HG02571 (cell line): ENCODE measurements around the gene PAPLN.

Experiments
- ATAC-seq: cut with Tn5 transposase; IDR thresholded peaks from one replicate; pipeline ENCODE4 v1.9.1; 2021; ENCODE audit warnings: mild to moderate bottlenecking, moderate library complexity; ENCODE audit not compliant: unreplicated experiment

Gene PAPLN

DNA sequence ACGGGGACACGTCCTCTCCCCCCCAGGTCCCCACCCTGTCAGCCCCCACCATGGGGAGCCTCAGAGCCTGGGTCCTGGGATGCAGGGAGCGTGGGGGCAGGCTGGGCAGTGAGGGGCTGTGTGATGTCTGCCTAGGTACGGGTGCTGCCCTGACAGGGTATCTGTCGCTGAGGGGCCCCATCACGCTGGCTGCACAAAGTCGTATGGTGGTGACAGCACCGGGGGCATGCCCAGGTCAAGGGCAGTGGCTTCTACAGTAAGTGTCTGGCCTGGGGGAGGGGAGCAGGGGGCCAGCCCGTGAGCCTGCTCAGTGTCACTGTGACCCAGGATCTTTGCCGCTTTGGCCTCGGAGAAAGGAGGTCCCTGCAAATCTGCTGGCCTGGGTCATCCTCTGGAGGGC, 23.3 kb downstream of the PAPLN start:
- no peak for ATAC-seq

DNA sequence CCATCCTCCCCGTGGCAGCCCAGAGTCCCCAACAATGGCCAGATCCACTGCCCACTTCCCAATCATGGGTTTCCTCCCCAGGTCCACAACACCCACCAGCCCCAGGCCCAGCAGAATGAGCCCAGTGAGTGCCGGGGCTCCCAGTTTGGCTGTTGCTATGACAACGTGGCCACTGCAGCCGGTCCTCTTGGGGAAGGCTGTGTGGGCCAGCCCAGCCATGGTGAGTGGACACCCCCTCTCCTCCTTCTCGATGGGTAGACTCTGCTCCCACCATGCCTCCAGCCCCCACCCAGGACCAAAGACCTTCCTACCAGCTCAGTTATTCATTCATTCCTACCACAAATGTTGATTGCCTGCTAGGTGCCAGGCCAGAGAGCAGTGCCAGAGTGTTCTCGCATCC, 23.8 kb downstream of the PAPLN start:
- ATAC-seq = no peak

DNA sequence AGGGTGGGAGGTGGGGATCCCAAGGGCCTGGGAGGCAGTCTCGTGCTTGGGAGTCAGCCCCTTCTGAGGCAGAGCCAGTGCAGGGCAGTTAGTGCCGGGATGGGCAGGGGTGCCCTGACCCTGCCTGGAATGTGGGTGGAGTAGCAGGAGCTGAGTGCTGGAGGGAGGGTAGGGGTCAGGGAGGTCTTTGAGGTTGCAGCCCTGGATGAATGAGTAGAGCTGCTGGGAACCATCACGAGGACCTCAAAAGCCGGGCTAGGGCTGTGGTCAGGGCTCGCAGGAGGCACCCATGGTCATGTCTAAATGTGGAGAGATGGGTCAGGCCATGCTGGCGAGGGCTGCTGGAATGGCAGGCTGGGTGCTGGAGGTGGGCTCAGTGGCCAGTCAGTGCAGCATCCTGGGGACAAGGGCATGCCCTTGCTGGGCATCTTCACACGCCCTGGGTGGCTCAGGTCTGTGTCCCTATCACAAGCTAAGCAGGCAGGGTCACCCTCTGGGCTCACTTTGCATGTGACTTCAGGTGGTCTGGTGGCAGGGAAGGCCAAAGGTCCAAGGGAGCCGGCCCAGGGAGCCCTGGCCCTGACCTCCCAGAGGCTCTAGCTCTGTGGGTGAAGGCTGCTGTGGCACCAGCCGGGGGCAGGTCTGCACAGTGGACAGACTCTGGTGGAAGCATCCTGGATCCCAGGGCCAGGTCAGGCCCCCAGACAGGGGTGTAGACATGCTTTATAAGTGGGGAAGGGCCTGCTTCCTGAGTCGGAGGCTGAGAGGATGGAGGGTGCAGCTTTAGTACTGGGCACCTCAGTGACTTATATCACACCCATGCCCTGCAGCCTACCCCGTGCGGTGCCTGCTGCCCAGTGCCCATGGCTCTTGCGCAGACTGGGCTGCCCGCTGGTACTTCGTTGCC, 24.5 kb downstream of the PAPLN start:
- ATAC-seq = no peak

DNA sequence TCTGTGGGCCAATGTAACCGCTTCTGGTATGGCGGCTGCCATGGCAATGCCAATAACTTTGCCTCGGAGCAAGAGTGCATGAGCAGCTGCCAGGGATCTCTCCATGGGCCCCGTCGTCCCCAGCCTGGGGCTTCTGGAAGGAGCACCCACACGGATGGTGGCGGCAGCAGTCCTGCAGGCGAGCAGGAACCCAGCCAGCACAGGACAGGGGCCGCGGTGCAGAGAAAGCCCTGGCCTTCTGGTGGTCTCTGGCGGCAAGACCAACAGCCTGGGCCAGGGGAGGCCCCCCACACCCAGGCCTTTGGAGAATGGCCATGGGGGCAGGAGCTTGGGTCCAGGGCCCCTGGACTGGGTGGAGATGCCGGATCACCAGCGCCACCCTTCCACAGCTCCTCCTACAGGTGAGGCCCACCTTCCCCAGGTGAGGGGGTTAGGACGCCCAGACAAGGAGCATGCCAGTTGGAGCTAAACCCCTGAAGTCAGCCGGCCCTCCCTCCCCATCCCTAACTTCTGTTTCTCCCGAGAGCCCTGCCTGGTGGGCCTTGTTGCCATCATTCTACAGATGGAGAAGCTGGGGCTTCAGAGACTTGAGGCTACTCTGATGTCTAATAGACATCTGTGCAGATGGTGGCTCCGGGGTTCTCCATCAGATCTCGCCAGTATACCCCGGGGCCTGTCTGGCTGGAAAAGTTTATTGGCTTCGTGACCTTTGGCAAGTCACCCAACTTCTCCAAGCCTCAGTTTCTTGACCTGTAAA, 25.3 kb downstream of the PAPLN start:
- ATAC-seq = no peak

DNA sequence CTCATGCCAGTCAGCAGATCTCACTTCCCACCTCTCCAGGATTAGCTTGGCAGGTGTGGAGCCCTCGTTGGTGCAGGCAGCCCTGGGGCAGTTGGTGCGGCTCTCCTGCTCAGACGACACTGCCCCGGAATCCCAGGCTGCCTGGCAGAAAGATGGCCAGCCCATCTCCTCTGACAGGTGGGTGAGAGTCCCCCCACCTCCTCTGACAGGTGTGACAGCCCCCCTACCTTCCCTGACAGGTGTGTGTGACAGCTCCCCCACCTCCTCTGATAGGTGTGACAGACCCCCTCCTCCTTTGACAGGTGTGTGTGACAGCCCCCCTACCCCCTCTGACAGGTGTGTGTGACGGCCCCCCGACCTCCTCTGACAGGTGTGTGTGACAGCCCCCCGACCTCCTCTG, 26.3 kb downstream of the PAPLN start:
- ATAC-seq = no peak

DNA sequence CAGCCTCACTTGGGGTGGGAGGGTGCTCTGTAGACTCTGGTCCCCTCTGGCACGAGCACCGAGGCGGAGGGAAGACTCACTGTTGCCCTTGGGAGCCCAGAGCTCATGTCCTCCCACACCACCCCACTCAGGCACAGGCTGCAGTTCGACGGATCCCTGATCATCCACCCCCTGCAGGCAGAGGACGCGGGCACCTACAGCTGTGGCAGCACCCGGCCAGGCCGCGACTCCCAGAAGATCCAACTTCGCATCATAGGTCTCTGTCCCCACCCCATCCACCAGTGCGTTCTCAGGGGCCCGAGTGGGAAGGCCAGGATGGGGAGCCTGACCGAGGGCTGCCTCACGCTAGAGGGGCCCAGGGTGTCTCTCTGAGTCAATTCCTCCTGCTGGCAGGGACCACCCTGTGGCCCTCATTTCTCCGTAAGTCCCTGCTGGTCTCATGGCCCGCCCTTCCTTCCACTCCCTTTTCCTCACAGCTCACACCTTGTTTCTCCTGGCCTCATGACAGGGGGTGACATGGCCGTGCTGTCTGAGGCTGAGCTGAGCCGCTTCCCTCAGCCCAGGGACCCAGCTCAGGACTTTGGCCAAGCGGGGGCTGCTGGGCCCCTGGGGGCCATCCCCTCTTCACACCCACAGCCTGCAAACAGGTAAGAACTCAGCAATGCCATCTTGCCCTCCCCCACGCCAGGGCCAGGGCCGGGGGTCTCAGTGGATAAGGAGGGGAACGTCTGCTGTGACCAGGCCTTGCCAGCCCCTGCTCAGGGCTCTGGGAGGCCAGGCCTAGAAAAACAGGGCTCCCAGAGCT, 27.0 kb downstream of the PAPLN start:
- no peak for ATAC-seq

DNA sequence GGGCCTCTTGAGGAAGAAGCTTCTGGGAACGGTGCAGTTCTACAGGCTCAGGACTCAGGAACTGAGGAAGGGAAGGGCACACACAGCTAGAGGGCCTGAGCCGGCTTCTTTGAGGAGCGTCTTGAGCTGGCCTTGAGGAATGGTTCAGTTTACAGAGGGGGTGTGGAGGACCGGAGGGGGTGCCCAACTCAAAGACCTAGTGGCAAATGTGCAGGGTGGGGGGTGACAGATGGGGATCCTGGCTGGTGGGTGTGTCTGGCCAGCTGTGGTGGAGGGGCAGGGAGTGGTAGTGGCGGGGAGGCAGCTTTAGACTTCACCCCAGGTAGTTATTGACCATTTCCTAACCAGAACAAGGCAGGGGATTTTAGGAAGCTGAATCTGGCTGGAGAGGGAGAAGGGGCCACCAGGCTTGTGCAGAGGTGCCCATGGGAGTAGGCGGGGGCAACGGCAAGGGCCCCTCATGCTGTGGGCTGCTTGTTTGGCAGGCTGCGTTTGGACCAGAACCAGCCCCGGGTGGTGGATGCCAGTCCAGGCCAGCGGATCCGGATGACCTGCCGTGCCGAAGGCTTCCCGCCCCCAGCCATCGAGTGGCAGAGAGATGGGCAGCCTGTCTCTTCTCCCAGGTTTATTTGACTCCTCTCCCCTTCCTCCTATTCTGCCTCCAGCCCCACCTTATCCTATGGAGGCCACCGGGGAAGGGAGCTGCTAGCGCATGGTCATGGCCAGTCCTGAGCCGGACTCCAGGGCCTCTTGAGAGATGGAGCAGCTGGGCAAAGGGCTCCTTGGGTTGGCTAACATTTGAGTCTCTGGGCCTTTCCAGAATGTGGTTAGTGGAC, 27.8 kb downstream of the PAPLN start:
- ATAC-seq = no peak

DNA sequence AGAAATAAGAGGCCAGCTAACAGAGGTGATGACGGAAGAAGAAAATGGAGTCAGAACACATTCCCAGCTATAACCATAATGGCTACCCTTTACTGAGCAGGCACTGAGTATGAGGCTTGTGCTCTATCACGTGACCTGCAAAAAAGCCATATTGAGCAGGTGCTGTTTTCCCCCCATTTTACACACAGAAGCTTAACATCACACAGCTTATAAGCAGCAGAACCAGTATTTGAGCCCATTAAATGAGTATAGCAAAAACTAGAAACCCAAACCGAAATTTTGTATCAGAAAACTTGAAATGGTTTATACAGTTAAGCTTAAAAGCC, 28.4 kb downstream of the PAPLN start:
- ATAC-seq = no peak

DNA sequence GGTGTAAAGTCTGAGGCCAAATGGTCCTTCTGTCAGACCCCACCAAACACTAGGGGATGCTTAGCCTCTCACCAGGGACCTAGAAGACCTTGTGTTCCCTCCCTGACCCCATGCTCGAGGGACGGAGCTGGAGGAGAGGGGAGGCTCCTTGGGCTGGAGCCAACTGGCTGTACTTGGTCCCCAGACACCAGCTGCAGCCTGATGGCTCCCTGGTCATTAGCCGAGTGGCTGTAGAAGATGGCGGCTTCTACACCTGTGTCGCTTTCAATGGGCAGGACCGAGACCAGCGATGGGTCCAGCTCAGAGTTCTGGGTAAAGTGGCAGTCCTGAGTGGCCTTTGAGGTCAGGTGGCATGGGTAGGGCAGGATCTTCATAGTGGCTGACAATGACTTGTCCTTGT, 29.0 kb downstream of the PAPLN start:
- no peak for ATAC-seq

DNA sequence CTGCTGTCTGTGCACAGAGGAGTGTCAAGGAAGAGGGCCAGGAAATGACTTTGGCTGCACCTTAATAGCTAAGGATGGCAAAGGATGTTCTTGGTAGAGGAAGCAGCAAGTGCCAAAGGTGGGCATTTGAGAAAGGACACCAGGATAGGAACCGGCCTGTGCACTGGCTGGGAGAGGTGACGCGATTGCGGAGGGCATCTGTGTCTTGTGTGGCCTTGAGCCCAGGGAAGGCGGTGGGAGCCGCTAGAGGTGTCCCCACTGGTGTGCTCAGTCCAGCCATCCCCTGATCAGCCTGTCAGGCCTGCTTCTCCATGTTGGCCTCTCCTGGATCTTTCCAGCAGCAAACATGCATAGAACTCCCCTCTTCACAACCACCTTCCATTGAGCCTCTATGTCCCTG, 30.2 kb downstream of the PAPLN start:
- no peak for ATAC-seq

DNA sequence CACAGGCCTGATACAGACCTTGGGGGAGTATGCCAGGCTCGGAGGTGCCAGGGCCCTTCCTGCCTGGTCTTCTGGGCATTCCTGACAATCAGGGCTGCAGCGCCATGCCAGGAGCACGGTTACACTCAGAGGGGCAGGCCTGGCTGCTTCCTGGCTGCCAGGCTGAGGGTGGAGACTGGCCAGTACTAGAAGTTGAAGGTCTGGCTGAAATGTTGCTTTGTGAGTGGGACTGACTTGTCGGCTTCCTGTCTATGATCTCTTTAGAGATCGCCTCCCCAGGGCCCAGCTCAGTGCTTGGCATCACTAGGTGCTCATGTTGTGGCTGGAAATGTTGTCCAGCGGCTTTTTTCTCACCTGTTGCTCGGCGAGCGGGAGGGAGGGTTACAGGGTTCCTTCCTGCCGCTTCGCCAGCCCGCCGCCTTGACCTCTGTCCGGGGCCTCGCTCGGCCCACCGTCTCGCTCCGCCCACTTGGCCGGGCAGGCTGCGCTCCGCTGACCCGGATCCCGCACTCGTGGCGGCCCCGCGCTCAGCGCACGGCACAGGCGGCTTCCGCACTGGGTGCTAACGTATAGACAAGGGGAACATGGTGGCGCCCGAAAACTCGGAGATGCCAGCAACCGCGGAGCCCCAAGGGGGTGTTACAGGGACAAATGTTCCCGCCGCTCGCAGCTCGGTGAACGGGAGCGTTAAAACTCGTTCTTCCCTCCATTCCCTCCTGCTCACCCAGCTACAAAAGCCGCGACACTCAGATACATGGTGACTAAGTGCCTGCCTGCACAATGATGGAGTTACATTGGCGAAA, 32.6 kb downstream of the PAPLN start:
- ATAC-seq = peak; percentile 66

DNA sequence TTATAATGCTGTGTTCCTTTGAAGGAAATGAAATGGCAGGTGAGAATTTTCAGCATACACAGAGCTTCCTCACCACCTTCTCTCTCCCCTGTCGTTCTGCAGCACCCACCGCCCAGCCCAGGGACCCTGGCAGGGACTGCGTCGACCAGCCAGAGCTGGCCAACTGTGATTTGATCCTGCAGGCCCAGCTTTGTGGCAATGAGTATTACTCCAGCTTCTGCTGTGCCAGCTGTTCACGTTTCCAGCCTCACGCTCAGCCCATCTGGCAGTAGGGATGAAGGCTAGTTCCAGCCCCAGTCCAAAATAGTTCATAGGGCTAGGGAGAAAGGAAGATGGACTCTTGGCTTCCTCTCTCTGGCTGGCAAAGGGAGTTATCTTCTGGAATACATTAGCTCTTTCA, 35.1 kb downstream of the PAPLN start:
- no peak for ATAC-seq

DNA sequence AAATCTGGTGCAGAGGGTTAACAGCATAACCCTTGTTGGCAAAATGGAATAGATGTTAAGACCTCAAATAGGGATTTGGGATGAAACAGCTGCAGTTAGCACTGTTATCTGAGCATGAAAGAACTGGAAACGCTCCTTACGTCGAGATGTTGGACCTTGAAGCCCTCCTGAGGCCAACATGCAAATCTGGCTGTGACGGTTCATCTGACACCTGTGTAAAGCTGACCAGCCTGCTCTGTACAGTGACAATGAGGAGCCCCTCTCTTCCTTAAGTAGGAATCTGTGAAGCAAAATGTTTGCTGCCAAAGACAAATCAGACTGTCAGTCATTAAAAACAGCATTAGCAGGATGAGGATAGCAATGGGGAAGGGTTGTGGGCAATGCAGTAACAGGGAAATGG, 36.5 kb downstream of the PAPLN start:
- no peak for ATAC-seq

DNA sequence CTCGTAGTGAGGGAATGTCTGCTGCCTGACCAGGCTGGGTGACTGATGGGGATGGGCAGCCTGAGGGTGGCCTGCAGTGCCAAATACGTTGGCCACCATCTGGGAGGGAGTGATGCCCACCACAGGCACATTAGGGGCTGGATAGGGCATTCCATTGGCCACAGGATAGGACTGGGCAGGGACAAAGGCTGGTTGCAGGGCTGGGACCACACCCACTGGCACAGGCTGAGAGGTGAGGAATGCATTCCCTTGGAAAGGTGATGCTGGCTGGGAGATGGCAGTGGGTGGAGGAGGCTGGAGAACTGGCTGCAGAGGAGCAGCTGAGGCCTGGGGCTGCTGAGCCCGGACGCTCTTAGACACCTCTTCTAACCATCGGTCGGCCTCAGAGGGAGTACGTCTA, 39.5 kb downstream of the PAPLN start:
- ATAC-seq = no peak

DNA sequence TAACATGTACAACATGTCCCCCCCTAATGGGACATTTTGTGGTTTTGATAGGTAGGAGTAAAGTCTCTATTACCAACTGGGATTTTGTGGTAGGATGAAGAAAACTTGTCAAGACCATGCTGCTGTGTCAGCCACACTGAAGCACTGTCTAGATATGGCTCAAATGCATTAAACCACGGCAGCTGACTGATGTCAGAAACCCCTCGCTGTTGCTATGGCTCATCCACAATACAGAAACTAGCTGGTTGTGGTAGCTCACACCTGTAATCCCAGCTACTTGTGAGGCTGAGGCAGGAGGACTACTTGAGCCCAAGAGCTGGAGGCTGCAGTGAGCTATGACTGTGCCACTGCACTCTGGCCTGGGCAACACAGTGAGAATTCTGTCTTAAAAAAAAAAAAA, 40.1 kb downstream of the PAPLN start:
- no peak for ATAC-seq

DNA sequence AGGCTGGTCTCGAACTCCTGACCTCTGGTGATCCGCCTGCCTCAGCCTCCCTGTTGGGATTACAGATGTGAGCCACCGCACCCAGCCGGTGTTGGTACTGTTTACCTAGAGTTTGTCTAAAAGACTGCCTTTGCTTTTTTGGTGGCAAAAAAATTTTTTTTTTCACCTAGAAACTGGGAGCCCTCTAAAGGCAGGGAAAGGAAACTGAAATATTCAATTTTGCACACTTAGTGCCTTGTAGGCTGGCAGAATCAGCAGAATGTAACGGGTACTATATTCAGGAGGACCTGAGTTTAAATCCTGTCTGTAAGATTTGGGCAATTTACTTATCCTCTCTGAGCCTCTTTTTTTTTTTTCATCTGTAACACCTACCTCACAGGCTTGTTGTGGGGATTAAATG, 43.6 kb downstream of the PAPLN start:
- ATAC-seq = no peak

DNA sequence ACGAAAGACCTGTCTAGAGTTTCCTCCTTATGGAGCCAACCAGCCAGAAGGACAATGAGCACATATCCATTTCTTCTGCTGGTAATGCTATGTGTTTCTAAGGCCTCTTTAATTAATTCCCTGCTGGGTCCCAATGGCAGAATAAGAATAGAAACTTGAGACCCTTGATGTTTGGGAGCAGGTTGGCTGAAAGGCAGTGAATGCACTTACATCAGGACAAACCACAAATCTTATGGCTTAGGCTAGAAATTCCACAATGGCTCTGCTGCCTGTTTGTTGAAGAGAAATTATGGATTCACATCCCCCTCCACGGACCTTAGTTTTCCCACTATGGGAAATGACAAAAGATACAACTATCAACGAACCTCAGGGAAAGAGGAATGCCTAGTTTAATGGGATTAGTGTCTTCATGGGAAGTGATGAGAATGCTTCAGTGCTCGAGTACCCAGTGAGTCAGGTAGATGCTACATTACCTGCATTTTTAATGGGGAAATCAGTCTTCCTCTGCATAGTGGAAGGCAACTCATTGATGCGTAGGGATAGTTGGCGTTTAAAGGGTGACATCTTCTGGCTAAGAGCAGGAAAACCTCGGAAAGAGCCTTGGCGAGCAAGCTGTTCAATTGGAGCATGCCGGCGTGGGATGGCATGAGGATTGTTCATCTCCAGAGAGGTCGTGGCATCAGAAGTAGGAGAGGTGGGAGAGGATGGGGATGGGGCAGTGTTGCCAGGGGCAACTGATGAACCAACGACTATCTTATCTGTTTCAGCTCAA, 46.5 kb downstream of the PAPLN start:
- ATAC-seq = no peak

DNA sequence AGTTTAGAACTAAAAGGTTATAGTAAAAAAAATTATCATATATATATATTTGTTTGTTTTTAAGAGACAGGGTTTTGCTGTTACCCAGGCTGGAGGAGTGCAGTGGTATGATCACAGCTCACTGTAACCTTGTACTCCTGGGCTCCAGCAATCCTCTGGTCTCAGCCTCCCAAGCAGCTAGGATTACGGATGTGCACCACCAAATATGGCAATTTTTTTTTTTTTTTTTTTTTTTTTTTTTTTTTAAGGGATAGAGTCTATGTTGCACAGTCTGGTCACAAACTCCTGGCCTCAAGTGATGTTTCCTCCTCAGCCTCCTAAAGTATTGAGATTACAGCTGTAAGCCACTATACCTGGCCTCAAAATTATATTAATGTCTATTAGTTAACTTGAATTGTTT, 48.7 kb downstream of the PAPLN start:
- ATAC-seq = no peak

DNA sequence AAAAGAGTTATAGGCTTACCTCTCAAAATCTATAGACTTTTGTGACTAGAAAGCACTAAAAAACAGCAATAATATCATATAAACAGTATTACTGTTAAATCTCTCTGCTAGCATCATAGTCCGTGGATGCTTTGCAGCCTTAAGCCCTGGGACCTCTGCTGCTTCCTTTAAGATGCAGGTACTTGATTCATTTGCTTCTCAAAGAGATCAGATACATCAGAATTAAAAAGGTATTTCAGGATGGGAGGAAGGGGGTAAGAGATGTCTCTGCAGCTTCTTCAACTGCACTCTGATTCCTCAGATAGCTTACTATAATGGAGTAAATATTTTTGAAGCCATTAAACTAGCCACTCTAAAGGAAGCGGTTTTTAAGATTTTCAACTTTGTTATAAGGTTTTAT, 49.3 kb downstream of the PAPLN start:
- ATAC-seq = no peak
